DND-41 (cell line): ENCODE results near the gene VCAN.

ENCODE experiments used
- ATAC-seq: fragments of 200-7000 bp; cut with Tn5 transposase; 3 replicates; pipeline ENCODE4 v1.9.1; 2021; ENCODE audit warnings: low read depth; ENCODE audit not compliant: insufficient read depth
- DNase-seq: peaks from one replicate; pipeline ENCODE4 v3.0.0-alpha.2; 2020
- H2AFZ ChIP-seq: 2 replicates; pipeline ENCODE4 v1.6.0; 2012; ENCODE audit warnings: low read depth, low read length
- H3K27ac ChIP-seq: 2 replicates; pipeline ENCODE4 v1.5.1; 2012; ENCODE audit warnings: low read length, inconsistent platforms
- H3K27me3 ChIP-seq: fragments of 200-600 bp; sonication (generic); 2 replicates; pipeline ENCODE4 v1.6.0; 2012; ENCODE audit warnings: low read length, mild to moderate bottlenecking, inconsistent platforms; ENCODE audit not compliant: insufficient read depth, poor library complexity
- H3K36me3 ChIP-seq: 2 replicates; pipeline ENCODE4 v1.5.1; 2012; ENCODE audit warnings: low read length, inconsistent platforms; ENCODE audit not compliant: insufficient read depth
- H3K4me1 ChIP-seq: 2 replicates; pipeline ENCODE4 v1.5.1; 2012; ENCODE audit warnings: mild to moderate bottlenecking, low read length; ENCODE audit not compliant: insufficient read depth
- H3K4me2 ChIP-seq: 2 replicates; pipeline ENCODE4 v1.6.0; 2012; ENCODE audit warnings: mild to moderate bottlenecking, moderate library complexity, low read length, inconsistent platforms; ENCODE audit not compliant: insufficient read depth
- H3K4me3 ChIP-seq, 2 experiments: fragments of 200-600 bp in 1 of 2; shearing (Covaris generic) in 1 of 2; 2 replicates each; pipeline ENCODE4 v1.5.1; 2012 to 2016; ENCODE audit warnings: inconsistent platforms in 2 of 2, low read length in 2 of 2, mild to moderate bottlenecking in 2 of 2, low read depth in 1 of 2, moderate library complexity in 1 of 2
- H3K79me2 ChIP-seq: 2 replicates; pipeline ENCODE4 v1.6.0; 2012; ENCODE audit warnings: low read length, inconsistent platforms; ENCODE audit not compliant: insufficient read depth
- H3K9ac ChIP-seq: 2 replicates; pipeline ENCODE4 v1.6.0; 2012; ENCODE audit warnings: low read depth, mild to moderate bottlenecking, inconsistent platforms, low read length, moderate library complexity
- H3K9me3 ChIP-seq: 2 replicates; pipeline ENCODE4 v1.5.1; 2012; ENCODE audit warnings: low read length, moderate library complexity, mild to moderate bottlenecking, inconsistent platforms; ENCODE audit not compliant: insufficient read depth, severe bottlenecking
- H4K20me1 ChIP-seq: 2 replicates; pipeline ENCODE4 v1.6.0; 2012; ENCODE audit warnings: low read length; ENCODE audit not compliant: insufficient read depth
- CTCF ChIP-seq: IDR thresholded peaks from 2 replicates; pipeline ENCODE4 v1.5.1; 2012; ENCODE audit warnings: borderline replicate concordance, low read length, moderate library complexity, mild to moderate bottlenecking; ENCODE audit not compliant: poor library complexity, severe bottlenecking; ENCODE audit errors: extremely low read depth
- EZH2 ChIP-seq: IDR thresholded peaks from 3 replicates; pipeline ENCODE4 v1.6.1; 2012; ENCODE audit warnings: borderline replicate concordance, low read depth, mild to moderate bottlenecking, moderate library complexity, low read length, inconsistent platforms; ENCODE audit not compliant: severe bottlenecking

The VCAN gene

GRCh38 chr5:83472213-83472507 lies 616 bp downstream of the VCAN start:
- H3K36me3 ChIP-seq: no peaks in the 10 kb centered on the region
- H3K4me3 ChIP-seq: no peak overlapping the region
- H3K4me1 ChIP-seq: no peaks in the 10 kb centered on the region
- no peak overlapping the region for H3K27ac ChIP-seq
- H3K4me2 ChIP-seq: no peak overlapping the region
- TF ChIP-seq EZH2 (no peak), CTCF (no peak)
- H3K27me3 ChIP-seq: no peaks in the 10 kb centered on the region
- H4K20me1 ChIP-seq: no peaks in the 10 kb centered on the region
- H3K9me3 ChIP-seq: peaks cover 13% of the 10 kb centered on the region
- ATAC-seq (no peak), DNase-seq (no peak)
- no peak overlapping the region for H2AFZ ChIP-seq
- H3K9ac ChIP-seq: no peak overlapping the region
- no peaks in the 10 kb centered on the region for H3K79me2 ChIP-seq

- Histone ChIP-seq H3K79me2 (no peaks in the 10 kb centered on the region), H3K4me1 (no peaks in the 10 kb centered on the region), H3K9me3 (peaks cover 13% of the 10 kb centered on the region), H3K36me3 (no peaks in the 10 kb centered on the region), H3K27ac (no peak overlapping the region), H3K9ac (no peak overlapping the region), H2AFZ (no peak overlapping the region), H3K27me3 (no peaks in the 10 kb centered on the region), H3K4me2 (no peak overlapping the region), H3K4me3 (no peak overlapping the region), H4K20me1 (no peaks in the 10 kb centered on the region)
- DNase-seq: no peak
- no peak for ATAC-seq
- TF ChIP-seq CTCF (no peak), EZH2 (no peak)
Observed at GRCh38 chr5:83472508-83473345, 1.2 kb downstream of the VCAN start.

- no peak overlapping the region for H2AFZ ChIP-seq
- ATAC-seq (no peak), DNase-seq (no peak)
- no peaks in the 10 kb centered on the region for H3K36me3 ChIP-seq
- H3K9ac ChIP-seq: no peak overlapping the region
- TF ChIP-seq CTCF (peak; percentile 23), EZH2 (no peak)
- H3K27me3 ChIP-seq: no peaks in the 10 kb centered on the region
- H4K20me1 ChIP-seq: no peaks in the 10 kb centered on the region
- no peaks in the 10 kb centered on the region for H3K4me1 ChIP-seq
- no peak overlapping the region for H3K27ac ChIP-seq
- H3K9me3 ChIP-seq: peaks cover 13% of the 10 kb centered on the region
- H3K79me2 ChIP-seq: no peaks in the 10 kb centered on the region
- H3K4me2 ChIP-seq: no peak overlapping the region
- no peak overlapping the region for H3K4me3 ChIP-seq
Observed at GRCh38 chr5:83473346-83474160, 2.0 kb downstream of the VCAN start.
